ENCODE results near the gene NPAS3.

DNA sequence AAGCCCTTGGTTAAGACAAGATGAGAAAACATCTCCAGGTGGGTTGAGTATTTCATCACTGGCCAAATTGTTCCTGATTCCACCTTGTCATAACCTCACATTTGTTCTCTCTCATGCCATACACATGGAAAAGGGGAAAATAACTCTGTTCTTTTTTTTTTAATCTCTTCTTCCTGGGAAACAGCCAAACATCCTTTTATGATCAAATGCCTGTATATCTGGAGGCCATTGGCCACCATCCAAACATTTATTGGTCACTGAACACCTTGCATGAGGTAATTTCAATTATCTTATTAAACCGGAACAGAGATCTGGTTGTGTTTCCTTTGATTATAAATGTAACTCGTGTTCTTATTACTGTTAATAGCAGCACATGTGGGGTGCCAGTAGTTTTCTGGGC lies 469.6 kb downstream of the NPAS3 start:
- no peak for TF ChIP-seq POLR2A (IDR thresholded peaks at IDR 0.05)
- TF ChIP-seq, protein P1, sequence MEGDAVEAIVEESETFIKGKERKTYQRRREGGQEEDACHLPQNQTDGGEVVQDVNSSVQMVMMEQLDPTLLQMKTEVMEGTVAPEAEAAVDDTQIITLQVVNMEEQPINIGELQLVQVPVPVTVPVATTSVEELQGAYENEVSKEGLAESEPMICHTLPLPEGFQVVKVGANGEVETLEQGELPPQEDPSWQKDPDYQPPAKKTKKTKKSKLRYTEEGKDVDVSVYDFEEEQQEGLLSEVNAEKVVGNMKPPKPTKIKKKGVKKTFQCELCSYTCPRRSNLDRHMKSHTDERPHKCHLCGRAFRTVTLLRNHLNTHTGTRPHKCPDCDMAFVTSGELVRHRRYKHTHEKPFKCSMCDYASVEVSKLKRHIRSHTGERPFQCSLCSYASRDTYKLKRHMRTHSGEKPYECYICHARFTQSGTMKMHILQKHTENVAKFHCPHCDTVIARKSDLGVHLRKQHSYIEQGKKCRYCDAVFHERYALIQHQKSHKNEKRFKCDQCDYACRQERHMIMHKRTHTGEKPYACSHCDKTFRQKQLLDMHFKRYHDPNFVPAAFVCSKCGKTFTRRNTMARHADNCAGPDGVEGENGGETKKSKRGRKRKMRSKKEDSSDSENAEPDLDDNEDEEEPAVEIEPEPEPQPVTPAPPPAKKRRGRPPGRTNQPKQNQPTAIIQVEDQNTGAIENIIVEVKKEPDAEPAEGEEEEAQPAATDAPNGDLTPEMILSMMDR (IDR thresholded peaks at IDR 0.05), result no peak
- TF ChIP-seq POLR2AphosphoS5 (IDR thresholded peaks at IDR 0.05), result no peak
